ENCODE measurements around the gene MAP2K2.
"Not testable (repeated sequence)": the region's sequence is repeated elsewhere in the genome, so short reads cannot be mapped to it uniquely, and the experiment has no call there.

DNA sequence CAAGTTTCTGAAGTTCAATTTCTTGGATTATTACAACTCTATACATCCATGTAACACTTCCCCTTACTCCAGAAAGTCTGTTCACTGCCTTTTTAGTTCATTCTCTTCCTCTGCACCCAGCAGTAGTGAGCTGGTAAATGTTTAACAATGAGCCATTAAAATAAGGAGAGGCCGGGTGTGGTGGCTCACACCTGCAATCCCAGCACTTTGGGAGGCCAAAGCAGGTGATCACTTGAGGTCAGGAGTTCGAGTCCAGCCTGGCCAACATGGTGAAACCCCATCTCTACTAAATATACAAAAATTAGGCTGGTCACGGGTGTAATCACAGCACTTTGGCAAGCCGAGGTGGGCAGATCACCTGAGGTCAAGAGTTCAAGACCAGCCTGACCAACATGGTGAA is 3.4 kb upstream of the MAP2K2 start:
- TF ChIP-seq, protein P1, sequence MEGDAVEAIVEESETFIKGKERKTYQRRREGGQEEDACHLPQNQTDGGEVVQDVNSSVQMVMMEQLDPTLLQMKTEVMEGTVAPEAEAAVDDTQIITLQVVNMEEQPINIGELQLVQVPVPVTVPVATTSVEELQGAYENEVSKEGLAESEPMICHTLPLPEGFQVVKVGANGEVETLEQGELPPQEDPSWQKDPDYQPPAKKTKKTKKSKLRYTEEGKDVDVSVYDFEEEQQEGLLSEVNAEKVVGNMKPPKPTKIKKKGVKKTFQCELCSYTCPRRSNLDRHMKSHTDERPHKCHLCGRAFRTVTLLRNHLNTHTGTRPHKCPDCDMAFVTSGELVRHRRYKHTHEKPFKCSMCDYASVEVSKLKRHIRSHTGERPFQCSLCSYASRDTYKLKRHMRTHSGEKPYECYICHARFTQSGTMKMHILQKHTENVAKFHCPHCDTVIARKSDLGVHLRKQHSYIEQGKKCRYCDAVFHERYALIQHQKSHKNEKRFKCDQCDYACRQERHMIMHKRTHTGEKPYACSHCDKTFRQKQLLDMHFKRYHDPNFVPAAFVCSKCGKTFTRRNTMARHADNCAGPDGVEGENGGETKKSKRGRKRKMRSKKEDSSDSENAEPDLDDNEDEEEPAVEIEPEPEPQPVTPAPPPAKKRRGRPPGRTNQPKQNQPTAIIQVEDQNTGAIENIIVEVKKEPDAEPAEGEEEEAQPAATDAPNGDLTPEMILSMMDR (IDR thresholded peaks at IDR 0.05 in 2 of 3, conservative IDR thresholded peaks at IDR 0.05 in 1 of 3; ENCODE audit: insufficient read depth in 2 of 3, low read depth in 1 of 3, low read length in 3 of 3), result not testable (repeated sequence)
- TF ChIP-seq, protein P2, sequence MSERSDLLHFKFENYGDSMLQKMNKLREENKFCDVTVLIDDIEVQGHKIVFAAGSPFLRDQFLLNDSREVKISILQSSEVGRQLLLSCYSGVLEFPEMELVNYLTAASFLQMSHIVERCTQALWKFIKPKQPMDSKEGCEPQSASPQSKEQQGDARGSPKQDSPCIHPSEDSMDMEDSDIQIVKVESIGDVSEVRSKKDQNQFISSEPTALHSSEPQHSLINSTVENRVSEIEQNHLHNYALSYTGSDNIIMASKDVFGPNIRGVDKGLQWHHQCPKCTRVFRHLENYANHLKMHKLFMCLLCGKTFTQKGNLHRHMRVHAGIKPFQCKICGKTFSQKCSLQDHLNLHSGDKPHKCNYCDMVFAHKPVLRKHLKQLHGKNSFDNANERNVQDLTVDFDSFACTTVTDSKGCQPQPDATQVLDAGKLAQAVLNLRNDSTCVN (CRISPR knock-in tag; IDR thresholded peaks at IDR 0.05), result not testable (repeated sequence)
- not testable (repeated sequence) for TF ChIP-seq RAD21 (CRISPR knock-in tag; conservative IDR thresholded peaks at IDR 0.05 in 1 of 2, IDR thresholded peaks at IDR 0.05 in 1 of 2); ETV5 (CRISPR knock-in tag; IDR thresholded peaks at IDR 0.05; ENCODE audit: low read depth); ZNF23 (CRISPR knock-in tag; IDR thresholded peaks at IDR 0.05); MEIS2 (IDR thresholded peaks at IDR 0.05; ENCODE audit: partially characterized antibody)
